Neural cell (in vitro differentiated cells): ENCODE data around the gene COG1.

Source experiments
- EP300 ChIP-seq: fragments of 450-650 bp; conservative IDR thresholded peaks from 2 replicates; pipeline ENCODE4 v1.6.1; 2014; ENCODE audit warnings: antibody characterized with exemption, mild to moderate bottlenecking, moderate library complexity; ENCODE audit not compliant: poor library complexity, severe bottlenecking
- SMC3 ChIP-seq: fragments of 450-650 bp; conservative IDR thresholded peaks from 2 replicates; pipeline ENCODE4 v1.6.1; 2014; ENCODE audit warnings: antibody characterized with exemption, mild to moderate bottlenecking, moderate library complexity; ENCODE audit not compliant: poor library complexity
- TF ChIP-seq, protein P1 (sequence below): fragments of 450-650 bp; IDR thresholded peaks from 2 replicates; pipeline ENCODE4 v1.5.1; 2014; ENCODE audit warnings: antibody characterized with exemption, mild to moderate bottlenecking, moderate library complexity; ENCODE audit not compliant: poor library complexity, severe bottlenecking

DNA sequence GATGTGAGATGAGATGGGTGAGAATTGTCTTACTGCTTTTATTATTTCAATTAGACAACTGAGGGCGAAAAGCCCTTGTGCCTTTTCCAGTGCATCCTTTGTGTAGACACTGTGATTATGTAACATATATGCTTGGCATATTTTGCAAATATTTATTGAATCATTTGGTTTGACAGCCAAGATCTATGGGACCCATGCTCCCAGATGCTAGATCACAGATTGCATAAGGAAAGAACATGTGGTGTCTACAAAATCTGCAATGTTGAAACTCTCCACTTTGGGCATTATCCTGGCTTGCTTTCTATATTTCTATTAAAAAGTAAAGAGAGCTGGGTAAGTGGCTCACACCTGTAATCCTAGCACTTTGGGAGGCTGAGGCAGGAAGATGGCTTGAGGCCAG is 4.8 kb upstream of the COG1 start:
- TF ChIP-seq EP300 (no peak), SMC3 (no peak)
- TF ChIP-seq, protein P1, sequence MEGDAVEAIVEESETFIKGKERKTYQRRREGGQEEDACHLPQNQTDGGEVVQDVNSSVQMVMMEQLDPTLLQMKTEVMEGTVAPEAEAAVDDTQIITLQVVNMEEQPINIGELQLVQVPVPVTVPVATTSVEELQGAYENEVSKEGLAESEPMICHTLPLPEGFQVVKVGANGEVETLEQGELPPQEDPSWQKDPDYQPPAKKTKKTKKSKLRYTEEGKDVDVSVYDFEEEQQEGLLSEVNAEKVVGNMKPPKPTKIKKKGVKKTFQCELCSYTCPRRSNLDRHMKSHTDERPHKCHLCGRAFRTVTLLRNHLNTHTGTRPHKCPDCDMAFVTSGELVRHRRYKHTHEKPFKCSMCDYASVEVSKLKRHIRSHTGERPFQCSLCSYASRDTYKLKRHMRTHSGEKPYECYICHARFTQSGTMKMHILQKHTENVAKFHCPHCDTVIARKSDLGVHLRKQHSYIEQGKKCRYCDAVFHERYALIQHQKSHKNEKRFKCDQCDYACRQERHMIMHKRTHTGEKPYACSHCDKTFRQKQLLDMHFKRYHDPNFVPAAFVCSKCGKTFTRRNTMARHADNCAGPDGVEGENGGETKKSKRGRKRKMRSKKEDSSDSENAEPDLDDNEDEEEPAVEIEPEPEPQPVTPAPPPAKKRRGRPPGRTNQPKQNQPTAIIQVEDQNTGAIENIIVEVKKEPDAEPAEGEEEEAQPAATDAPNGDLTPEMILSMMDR = no peak
